Measurements from ENCODE around the gene NPLOC4.
"Not testable (repeated sequence)": the region's sequence is repeated elsewhere in the genome, so short reads cannot be mapped to it uniquely, and the experiment has no call there.

The NPLOC4 gene

GRCh38 chr17:81635431-81635830 is 1.5 kb downstream of the NPLOC4 start:
- DNase-seq (ENCODE audit: low read depth, low spot score), result no peak
- H3K4me3 ChIP-seq (ENCODE audit: low read length), result no peak overlapping the region
- WGBS (ENCODE audit: insufficient coverage, insufficient read length), result no CpG with 5 or more reads among the region's 5 CpGs
- H3K27me3 ChIP-seq (ENCODE audit: control insufficient read depth, insufficient read depth, low read length), result no peaks in the 10 kb centered on the region
- H3K9me3 ChIP-seq (ENCODE audit: control insufficient read depth, insufficient read depth, low read length), result no peaks in the 10 kb centered on the region
- no peaks in the 10 kb centered on the region for H3K4me1 ChIP-seq (ENCODE audit: control insufficient read depth, insufficient read depth, low read length)
- H3K36me3 ChIP-seq (ENCODE audit: control insufficient read depth, insufficient read depth, low read length), result peaks cover 3% of the 10 kb centered on the region; the same call in 1 of the 2 replicates
- H3K27ac ChIP-seq (ENCODE audit: low read length), result no peak overlapping the region

DNA sequence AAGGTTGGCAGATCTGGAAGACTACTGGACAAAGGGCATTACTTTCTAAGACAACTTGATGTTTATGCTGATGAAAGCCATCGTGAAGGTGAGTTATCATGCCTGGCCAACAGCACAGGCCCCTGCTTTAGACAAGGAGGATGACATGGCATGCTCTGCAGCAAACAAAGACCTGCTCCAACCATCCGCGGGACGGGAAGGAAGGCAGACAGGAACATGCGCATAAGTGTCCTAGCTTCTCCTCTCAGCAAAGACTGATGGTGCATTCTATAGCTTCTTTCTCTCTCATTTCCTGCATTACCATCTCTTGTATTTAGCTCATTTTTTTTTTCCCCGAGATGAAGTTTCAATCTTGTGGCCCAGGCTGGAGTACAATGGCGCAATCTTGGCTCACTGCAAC is 5.4 kb downstream of the NPLOC4 start:
- Histone ChIP-seq H3K27me3 (ENCODE audit: control insufficient read depth, insufficient read depth, low read length) (no peaks in the 10 kb centered on the region), H3K9me3 (ENCODE audit: control insufficient read depth, insufficient read depth, low read length) (no peaks in the 10 kb centered on the region), H3K4me3 (ENCODE audit: low read length) (no peak overlapping the region), H3K4me1 (ENCODE audit: control insufficient read depth, insufficient read depth, low read length) (no peaks in the 10 kb centered on the region), H3K36me3 (ENCODE audit: control insufficient read depth, insufficient read depth, low read length) (peaks cover 10% of the 10 kb centered on the region; the same call in 1 of the 2 replicates), H3K27ac (ENCODE audit: low read length) (no peak overlapping the region)
- DNase-seq (ENCODE audit: low read depth, low spot score), result no peak
- no CpG with 5 or more reads among the region's 7 CpGs for WGBS (ENCODE audit: insufficient coverage, insufficient read length)

GRCh38 chr17:81630274-81630673 is 6.6 kb downstream of the NPLOC4 start:
- no peak overlapping the region for H3K4me3 ChIP-seq (ENCODE audit: low read length)
- H3K36me3 ChIP-seq (ENCODE audit: control insufficient read depth, insufficient read depth, low read length), result peaks cover 15% of the 10 kb centered on the region; the same call in 1 of the 2 replicates
- H3K27me3 ChIP-seq (ENCODE audit: control insufficient read depth, insufficient read depth, low read length), result no peaks in the 10 kb centered on the region
- no peaks in the 10 kb centered on the region for H3K9me3 ChIP-seq (ENCODE audit: control insufficient read depth, insufficient read depth, low read length)
- no CpG with 5 or more reads among the region's 8 CpGs for whole genome bisulfite sequencing (ENCODE audit: insufficient coverage, insufficient read length)
- no peak overlapping the region for H3K27ac ChIP-seq (ENCODE audit: low read length)
- no peaks in the 10 kb centered on the region for H3K4me1 ChIP-seq (ENCODE audit: control insufficient read depth, insufficient read depth, low read length)
- DNase-seq (ENCODE audit: low read depth, low spot score), result no peak

- no CpG with 5 or more reads among the region's 11 CpGs for WGBS (ENCODE audit: insufficient coverage, insufficient read length)
- DNase-seq (ENCODE audit: low read depth, low spot score), result no peak
- H3K4me3 ChIP-seq (ENCODE audit: low read length), result no peak overlapping the region
- H3K36me3 ChIP-seq (ENCODE audit: control insufficient read depth, insufficient read depth, low read length), result peaks cover 31% of the 10 kb centered on the region
- H3K9me3 ChIP-seq (ENCODE audit: control insufficient read depth, insufficient read depth, low read length), result no peaks in the 10 kb centered on the region
- no peaks in the 10 kb centered on the region for H3K4me1 ChIP-seq (ENCODE audit: control insufficient read depth, insufficient read depth, low read length)
- H3K27me3 ChIP-seq (ENCODE audit: control insufficient read depth, insufficient read depth, low read length), result no peaks in the 10 kb centered on the region
- no peak overlapping the region for H3K27ac ChIP-seq (ENCODE audit: low read length)
Observed at GRCh38 chr17:81621494-81622130, 15.3 kb downstream of the NPLOC4 start.

DNA sequence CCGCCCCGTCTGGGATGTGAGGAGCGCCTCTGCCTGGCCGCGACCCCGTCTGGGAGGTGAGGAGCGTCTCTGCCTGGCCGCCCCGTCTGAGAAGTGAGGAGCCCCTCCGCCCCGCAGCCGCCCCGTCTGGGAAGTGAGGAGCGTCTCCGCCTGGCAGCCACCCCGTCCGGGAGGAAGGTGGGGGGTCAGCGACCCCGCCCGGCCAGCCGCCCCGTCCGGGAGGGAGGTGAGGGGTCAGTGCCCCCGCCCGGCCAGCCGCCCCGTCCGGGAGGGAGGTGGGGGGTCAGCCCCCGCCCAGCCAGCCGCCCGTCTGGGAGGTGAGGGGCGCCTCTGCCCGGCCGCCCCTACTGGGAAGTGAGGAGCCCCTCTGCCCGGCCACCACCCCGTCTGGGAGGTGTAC is 18.6 kb downstream of the NPLOC4 start:
- H3K27me3 ChIP-seq (ENCODE audit: control insufficient read depth, insufficient read depth, low read length); DNase-seq (ENCODE audit: low read depth, low spot score); H3K4me1 ChIP-seq (ENCODE audit: control insufficient read depth, insufficient read depth, low read length); H3K27ac ChIP-seq (ENCODE audit: low read length); H3K9me3 ChIP-seq (ENCODE audit: control insufficient read depth, insufficient read depth, low read length); H3K4me3 ChIP-seq (ENCODE audit: low read length): not testable (repeated sequence)
- WGBS (ENCODE audit: insufficient coverage, insufficient read length), result no CpG with 5 or more reads among the region's 36 CpGs
- peaks cover 22% of the 10 kb centered on the region for H3K36me3 ChIP-seq (ENCODE audit: control insufficient read depth, insufficient read depth, low read length)

- peaks cover 23% of the 10 kb centered on the region for H3K36me3 ChIP-seq (ENCODE audit: control insufficient read depth, insufficient read depth, low read length)
- no CpG with 5 or more reads among the region's 7 CpGs for WGBS (ENCODE audit: insufficient coverage, insufficient read length)
- no peak overlapping the region for H3K27ac ChIP-seq (ENCODE audit: low read length)
- no peaks in the 10 kb centered on the region; the same call in 1 of the 2 replicates for H3K4me1 ChIP-seq (ENCODE audit: control insufficient read depth, insufficient read depth, low read length)
- no peaks in the 10 kb centered on the region for H3K9me3 ChIP-seq (ENCODE audit: control insufficient read depth, insufficient read depth, low read length)
- no peaks in the 10 kb centered on the region for H3K27me3 ChIP-seq (ENCODE audit: control insufficient read depth, insufficient read depth, low read length)
- no peak overlapping the region for H3K4me3 ChIP-seq (ENCODE audit: low read length)
- no peak for DNase-seq (ENCODE audit: low read depth, low spot score)
Observed at GRCh38 chr17:81616877-81617276, 20.0 kb downstream of the NPLOC4 start.

- H3K4me1 ChIP-seq (ENCODE audit: control insufficient read depth, insufficient read depth, low read length), result no peaks in the 10 kb centered on the region; the same call in 1 of the 2 replicates
- H3K27me3 ChIP-seq (ENCODE audit: control insufficient read depth, insufficient read depth, low read length), result no peaks in the 10 kb centered on the region
- DNase-seq (ENCODE audit: low read depth, low spot score), result no peak
- H3K36me3 ChIP-seq (ENCODE audit: control insufficient read depth, insufficient read depth, low read length), result peaks cover 12% of the 10 kb centered on the region
- H3K27ac ChIP-seq (ENCODE audit: low read length), result no peak overlapping the region
- no peaks in the 10 kb centered on the region for H3K9me3 ChIP-seq (ENCODE audit: control insufficient read depth, insufficient read depth, low read length)
- H3K4me3 ChIP-seq (ENCODE audit: low read length), result no peak overlapping the region
- WGBS (ENCODE audit: insufficient coverage, insufficient read length), result no CpG with 5 or more reads among the region's 4 CpGs
Observed at GRCh38 chr17:81615401-81615930, 21.4 kb downstream of the NPLOC4 start.

GRCh38 chr17:81612172-81612970 is 24.5 kb downstream of the NPLOC4 start:
- WGBS (ENCODE audit: insufficient coverage, insufficient read length), result no CpG with 5 or more reads among the region's 16 CpGs
- no peaks in the 10 kb centered on the region for H3K9me3 ChIP-seq (ENCODE audit: control insufficient read depth, insufficient read depth, low read length)

GRCh38 chr17:81609541-81610311 is 27.2 kb downstream of the NPLOC4 start:
- Histone ChIP-seq H3K27me3 (ENCODE audit: control insufficient read depth, insufficient read depth, low read length) (no peaks in the 10 kb centered on the region), H3K4me3 (ENCODE audit: low read length) (no peak overlapping the region), H3K4me1 (ENCODE audit: control insufficient read depth, insufficient read depth, low read length) (no peaks in the 10 kb centered on the region; the same call in 1 of the 2 replicates), H3K27ac (ENCODE audit: low read length) (no peak overlapping the region), H3K9me3 (ENCODE audit: control insufficient read depth, insufficient read depth, low read length) (no peaks in the 10 kb centered on the region), H3K36me3 (ENCODE audit: control insufficient read depth, insufficient read depth, low read length) (peaks cover 25% of the 10 kb centered on the region)
- no peak for DNase-seq (ENCODE audit: low read depth, low spot score)
- WGBS (ENCODE audit: insufficient coverage, insufficient read length), result no CpG with 5 or more reads among the region's 19 CpGs

More at GRCh38 chr17:81612172-81612970, 24.5 kb downstream of the NPLOC4 start:
- Histone ChIP-seq H3K27me3 (ENCODE audit: control insufficient read depth, insufficient read depth, low read length) (no peaks in the 10 kb centered on the region), H3K4me3 (ENCODE audit: low read length) (no peak overlapping the region), H3K27ac (ENCODE audit: low read length) (no peak overlapping the region), H3K4me1 (ENCODE audit: control insufficient read depth, insufficient read depth, low read length) (no peaks in the 10 kb centered on the region; the same call in 1 of the 2 replicates), H3K36me3 (ENCODE audit: control insufficient read depth, insufficient read depth, low read length) (peaks cover 19% of the 10 kb centered on the region)
- no peak for DNase-seq (ENCODE audit: low read depth, low spot score)

GRCh38 chr17:81608605-81609004 is 28.3 kb downstream of the NPLOC4 start:
- no peaks in the 10 kb centered on the region for H3K4me1 ChIP-seq (ENCODE audit: control insufficient read depth, insufficient read depth, low read length)
- no peaks in the 10 kb centered on the region for H3K27me3 ChIP-seq (ENCODE audit: control insufficient read depth, insufficient read depth, low read length)
- H3K4me3 ChIP-seq (ENCODE audit: low read length), result no peak overlapping the region
- H3K9me3 ChIP-seq (ENCODE audit: control insufficient read depth, insufficient read depth, low read length), result no peaks in the 10 kb centered on the region
- H3K27ac ChIP-seq (ENCODE audit: low read length), result no peak overlapping the region
- DNase-seq (ENCODE audit: low read depth, low spot score), result no peak
- peaks cover 32% of the 10 kb centered on the region for H3K36me3 ChIP-seq (ENCODE audit: control insufficient read depth, insufficient read depth, low read length)
- no CpG with 5 or more reads among the region's 13 CpGs for WGBS (ENCODE audit: insufficient coverage, insufficient read length)

All from iPS DF 6.9 (cell line).